HG02981 (cell line): ENCODE results near the gene ANO7.

Experiments
- ATAC-seq: cut with Tn5 transposase; IDR thresholded peaks from one replicate; pipeline ENCODE4 v1.9.1; 2021; ENCODE audit warnings: mild to moderate bottlenecking, moderate library complexity; ENCODE audit not compliant: unreplicated experiment

ANO7 gene, protein sequence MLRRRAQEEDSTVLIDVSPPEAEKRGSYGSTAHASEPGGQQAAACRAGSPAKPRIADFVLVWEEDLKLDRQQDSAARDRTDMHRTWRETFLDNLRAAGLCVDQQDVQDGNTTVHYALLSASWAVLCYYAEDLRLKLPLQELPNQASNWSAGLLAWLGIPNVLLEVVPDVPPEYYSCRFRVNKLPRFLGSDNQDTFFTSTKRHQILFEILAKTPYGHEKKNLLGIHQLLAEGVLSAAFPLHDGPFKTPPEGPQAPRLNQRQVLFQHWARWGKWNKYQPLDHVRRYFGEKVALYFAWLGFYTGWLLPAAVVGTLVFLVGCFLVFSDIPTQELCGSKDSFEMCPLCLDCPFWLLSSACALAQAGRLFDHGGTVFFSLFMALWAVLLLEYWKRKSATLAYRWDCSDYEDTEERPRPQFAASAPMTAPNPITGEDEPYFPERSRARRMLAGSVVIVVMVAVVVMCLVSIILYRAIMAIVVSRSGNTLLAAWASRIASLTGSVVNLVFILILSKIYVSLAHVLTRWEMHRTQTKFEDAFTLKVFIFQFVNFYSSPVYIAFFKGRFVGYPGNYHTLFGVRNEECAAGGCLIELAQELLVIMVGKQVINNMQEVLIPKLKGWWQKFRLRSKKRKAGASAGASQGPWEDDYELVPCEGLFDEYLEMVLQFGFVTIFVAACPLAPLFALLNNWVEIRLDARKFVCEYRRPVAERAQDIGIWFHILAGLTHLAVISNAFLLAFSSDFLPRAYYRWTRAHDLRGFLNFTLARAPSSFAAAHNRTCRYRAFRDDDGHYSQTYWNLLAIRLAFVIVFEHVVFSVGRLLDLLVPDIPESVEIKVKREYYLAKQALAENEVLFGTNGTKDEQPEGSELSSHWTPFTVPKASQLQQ

DNA sequence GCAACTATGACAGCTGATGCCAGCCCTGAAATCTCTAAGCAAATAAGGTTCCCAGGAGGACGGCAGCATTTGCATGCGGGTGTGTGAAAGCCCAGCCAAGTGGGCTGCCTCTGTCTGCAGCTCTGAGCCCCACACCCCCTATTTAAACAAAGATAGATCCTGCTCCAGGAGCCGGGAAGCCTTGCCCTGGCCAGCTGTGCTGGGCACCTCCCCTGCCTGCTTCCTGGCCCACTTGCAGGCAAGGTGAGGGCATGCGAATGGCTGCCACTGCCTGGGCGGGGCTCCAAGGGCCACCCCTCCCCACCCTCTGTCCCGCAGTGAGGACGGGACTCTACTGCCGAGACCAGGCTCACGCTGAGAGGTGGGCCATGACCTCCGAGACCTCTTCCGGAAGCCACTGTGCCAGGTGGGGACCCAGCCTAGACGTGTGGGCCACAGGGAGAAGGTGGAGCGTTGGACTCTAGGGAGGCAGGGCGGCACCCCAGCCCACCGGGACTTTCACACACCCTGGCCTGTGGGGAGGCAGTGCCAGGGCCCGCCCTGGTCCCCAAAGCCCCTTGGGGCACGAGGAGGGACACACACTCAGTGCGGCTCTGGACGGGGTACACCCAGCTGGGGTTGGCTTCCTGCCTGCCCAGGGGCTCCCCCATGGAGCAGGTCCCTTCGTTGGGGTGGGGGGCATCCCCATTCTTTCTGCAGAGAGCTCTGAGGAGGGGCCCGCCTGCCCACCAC lies at the start of gene ANO7:
Gene ANO7, plus strand, starts transcription at position 317 of the 732 bp plus-strand sequence. CDS start 1,387 bp downstream, outside the sequence.
- ATAC-seq, result no peak

DNA sequence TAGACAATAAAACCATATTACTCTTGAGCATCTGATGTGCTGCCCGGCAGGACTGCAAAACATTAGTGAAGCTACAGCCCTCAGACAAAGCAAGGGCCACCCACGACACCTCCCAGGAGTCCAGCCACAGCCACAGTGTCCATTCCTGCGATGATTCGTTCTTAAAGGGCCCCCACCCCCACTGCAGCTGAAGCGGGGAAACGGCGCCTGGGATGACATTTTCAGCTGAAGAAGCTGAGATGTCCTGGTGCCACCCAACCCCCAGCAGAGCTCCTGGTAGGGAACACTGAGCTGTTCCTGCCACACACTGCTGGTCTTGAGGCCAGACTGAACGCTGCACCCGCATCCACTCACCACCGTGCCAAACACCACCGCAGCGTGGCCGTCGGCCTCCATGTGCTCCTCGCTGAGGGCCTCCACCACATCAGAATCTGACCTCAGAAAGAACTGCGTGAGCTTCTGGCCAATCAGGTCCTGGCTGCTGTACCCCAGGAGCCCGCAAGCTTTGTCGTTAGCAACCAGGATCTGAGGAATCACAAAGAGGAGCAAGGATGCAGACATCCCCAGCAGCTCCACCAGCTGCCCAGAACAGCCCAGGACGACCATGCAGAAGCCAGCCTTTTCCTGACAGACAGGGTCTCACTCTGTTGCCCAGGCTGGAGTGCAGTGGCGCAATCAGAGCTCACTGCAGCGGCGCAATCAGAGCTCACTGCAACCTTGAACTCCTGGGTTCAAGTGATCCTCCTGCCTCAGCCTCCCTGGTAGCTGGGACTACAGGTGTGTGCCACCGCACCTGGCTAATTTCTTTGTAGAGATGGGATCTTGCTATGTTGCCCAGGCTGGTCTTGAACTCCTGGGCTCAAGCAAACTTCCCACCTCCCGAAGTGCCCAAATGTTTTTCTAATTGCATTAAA lies 48.7 kb upstream of the ANO7 start:
- ATAC-seq, result no peak

DNA sequence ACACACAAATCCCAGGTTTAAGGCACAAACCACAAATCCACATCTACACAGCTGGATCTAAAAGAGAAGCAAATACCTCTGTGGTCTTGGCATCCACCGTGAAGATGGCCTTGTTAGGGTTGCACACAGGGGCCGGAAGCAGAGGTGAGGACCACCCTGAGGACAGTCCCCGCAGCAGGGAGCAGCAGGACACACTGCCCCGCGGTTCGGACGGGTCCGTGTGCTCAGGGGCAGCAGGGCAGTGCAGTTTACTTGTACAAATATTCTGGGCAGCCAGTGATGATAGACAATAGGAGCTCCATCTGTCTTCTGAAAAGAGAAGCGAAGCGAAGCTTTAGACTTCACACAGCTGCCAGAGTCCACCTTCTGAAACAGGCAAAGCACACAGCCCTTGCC lies 48.0 kb upstream of the ANO7 start:
- ATAC-seq, result no peak

DNA sequence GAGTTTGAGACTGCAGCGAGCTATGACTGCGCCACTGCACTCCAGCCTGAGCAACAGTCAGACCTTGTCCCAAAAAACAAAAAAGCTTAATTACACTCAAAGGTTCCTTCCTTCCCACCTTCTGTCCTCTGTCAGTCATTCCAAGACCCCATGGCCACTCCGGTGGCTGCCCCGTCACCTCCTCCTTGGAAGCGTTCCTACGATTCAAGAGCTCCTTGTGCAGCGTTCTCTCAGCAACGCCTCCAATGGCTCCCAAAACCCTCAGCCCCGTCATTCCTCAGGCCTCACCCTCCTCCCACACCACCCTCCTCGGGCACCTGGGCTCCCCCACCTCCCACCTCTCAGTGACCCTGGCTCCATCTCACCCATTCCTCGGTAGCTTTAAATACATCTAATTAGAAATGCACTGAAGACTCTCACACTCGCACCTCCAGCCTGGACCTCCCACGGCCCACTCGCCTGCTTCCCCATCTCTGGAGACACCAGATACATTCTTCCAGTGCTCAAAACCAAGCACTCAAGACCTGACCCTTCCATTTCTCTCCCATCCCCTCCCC lies 47.2 kb upstream of the ANO7 start:
- ATAC-seq, result no peak

DNA sequence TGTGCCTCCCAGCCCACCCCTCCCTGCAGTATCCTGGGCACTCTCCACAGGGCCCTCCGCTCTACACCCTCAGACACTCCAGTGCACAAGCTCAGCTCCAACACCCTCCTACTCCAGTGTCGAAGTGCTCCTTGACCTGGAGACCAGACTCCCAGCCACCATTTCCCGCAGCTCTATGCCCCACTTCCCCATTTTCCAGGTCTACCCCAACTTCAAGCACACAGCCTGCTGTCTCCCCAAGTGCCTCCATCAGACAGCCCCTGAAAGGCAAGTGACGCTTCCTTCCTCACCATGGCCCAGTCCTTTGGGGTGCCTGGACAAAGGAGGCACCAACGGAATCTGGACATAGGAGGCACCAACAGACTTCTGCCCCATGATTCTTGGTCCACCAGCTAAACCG lies 46.4 kb upstream of the ANO7 start:
- no peak for ATAC-seq

DNA sequence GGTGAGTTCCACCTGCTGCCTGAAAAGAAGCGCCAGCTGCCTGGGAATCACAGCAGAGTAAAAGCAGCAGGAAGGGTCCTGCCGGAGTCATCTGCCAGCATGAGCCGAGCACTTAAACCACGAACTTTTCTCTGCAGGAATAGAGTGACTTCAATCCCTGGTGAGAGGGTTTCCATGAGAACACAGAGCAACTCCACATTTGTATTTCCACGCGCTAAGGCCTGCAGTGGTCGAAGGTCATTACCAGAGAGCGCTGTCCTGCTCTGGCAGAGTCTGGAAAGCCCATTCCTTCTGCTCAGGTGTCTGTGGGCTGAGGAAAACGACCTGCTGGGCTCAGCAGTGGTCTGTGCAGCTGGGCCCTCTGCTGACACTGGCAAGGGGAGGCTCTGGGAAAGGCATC lies 45.9 kb upstream of the ANO7 start:
- no peak for ATAC-seq

DNA sequence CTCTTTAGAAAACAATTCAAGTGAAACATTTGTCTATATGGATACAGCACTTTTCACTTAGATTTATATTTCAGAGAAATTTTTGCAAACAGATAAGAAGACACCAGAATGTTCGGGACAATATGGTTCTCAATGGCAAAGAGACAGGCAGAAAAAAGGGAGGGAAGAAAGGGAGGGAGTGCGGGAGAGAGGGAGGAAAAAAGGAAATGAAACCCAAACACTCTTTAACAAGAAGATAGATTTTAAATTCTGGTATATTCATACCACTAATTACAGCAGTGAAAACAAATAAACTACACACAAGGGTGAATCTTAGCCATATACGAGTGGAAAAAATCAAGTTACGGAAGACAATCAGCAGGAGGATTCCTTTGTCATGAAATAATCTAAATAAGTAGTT lies 42.2 kb upstream of the ANO7 start:
- ATAC-seq, result no peak

DNA sequence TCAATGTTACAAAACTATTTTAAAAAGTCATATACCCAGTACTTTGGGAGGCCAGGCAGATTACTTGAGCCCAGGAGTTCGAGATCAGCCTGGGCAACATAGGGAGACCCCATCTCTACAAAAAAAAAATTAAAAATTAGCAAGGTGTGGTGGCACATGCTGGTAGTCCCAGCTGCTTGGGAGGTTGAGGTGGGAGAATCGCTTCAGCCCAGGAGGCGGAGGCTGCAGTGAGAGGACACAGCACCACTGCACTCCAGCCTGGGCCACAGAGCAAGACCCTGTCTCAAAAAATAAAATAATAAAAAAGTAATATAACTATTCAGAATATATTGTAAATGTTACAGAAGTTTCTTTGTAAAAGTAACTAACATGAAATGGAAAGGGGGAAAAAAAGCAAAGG lies 41.1 kb upstream of the ANO7 start:
- no peak for ATAC-seq

DNA sequence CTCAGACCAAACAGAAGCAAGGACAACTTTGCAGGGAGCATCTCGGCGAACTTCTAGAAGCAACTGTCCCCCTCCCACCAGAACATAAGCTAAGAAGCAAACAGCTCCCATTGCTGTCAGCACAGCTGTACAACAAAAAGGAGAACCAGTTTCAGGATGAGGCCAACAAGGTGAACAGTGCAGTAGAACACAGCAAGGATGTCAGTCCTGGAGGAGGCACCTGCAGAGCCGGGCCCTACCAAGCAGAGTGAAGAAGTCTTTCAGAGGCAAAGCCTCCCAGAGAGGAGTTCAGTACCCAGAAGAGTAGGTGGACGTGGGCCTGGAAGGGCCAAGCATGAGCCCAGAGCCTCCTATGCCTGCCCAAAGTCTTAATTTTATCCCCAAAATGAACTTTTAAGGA lies 40.2 kb upstream of the ANO7 start:
- ATAC-seq, result no peak

DNA sequence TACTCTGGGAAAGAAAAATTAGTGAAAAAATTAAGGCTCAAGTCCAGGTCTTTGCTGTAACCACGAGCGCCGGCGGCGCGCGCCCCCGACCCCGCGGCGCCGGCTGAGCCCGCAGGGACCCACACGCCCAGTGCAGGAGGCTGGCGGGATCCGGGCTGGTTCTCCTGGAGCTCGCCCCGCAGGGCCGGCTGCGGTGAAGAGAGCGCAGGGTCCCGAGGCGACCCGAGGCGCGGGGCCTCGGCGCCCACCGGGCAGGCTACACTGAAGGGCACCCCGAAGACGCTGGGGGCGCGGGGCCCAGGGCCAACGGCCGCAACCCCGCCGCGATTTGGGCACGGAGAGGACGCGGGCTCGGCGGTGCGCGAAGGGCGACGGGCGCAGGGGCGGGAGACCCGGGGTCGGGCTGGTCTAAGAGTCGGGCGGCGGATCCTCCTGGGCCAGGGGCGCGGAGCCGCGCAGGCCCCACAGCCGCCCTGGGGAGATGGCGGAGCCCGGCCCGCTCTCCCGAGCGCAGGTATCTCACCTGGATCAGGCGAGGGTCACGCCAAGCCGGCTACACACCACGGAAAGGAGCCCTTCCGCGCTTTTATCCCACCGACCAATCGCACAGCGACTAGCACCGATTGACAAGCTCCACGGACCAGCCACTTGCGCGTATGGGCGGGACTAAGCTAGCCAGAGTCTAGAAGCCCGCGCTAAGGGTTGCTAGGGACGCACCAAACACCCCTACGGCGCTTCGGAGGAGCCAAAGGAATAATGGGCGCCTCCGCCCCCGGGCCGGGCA lies 39.4 kb upstream of the ANO7 start, which contains the start of gene PASK:
Gene PASK, minus strand, starts transcription at position 582 of the 784 bp plus-strand sequence. CDS start 6,440 bp downstream, outside the sequence.
- ATAC-seq, result peak; percentile 81

DNA sequence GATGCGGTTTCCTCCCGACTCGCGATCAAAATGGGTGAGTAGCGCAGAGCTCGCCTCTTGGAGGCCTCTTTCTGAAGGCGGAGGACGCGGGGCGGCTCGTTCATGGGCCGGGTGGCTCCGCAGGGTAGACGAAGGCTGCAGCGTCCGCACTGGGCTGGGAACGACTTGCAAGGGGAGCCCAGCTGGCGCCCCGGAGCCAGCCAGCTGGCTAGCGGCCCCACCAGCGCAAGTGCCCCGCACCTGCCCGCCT lies 38.9 kb upstream of the ANO7 start:
- peak; percentile 9 for ATAC-seq

DNA sequence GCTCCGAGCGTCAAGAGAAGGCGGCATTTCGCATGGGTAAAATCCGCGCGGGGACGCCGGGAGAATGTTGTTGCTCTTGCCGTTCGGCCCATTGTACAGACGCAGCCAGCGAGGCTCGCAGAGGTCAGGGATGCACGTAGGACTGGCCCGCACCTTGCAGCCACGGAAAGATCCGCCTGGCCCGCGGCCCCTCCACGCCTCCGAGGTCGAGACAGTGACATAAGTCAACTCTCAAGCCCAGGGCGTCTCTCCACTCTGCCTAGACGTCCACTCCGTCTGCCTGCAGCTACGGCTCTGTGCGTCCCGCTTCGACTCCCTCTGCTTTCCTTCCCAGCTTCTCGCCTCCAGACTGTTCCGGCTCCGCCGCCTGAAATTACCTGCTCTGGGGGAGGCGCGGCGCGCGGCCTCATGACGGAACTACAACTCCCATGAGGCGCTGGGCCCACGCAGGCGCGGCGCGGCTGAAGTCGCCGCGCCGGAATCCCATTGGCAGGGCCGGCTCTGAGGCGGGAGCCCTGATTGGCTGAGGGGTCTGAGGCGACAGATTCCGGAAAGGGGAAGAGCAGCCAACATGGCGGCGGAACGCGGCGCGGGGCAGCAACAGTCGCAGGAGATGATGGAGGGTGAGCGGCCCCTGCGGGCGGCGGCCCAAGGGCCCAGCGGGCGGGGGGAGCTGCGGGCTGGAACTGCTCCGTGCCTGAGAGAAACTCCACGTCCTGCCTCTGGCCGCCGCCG lies 38.4 kb upstream of the ANO7 start, which contains the start of gene PPP1R7:
Gene PPP1R7, plus strand, starts transcription at position 543 of the 735 bp plus-strand sequence. Its CDS starts 29 bp downstream, at position 572.
- ATAC-seq, result peak; percentile 71

DNA sequence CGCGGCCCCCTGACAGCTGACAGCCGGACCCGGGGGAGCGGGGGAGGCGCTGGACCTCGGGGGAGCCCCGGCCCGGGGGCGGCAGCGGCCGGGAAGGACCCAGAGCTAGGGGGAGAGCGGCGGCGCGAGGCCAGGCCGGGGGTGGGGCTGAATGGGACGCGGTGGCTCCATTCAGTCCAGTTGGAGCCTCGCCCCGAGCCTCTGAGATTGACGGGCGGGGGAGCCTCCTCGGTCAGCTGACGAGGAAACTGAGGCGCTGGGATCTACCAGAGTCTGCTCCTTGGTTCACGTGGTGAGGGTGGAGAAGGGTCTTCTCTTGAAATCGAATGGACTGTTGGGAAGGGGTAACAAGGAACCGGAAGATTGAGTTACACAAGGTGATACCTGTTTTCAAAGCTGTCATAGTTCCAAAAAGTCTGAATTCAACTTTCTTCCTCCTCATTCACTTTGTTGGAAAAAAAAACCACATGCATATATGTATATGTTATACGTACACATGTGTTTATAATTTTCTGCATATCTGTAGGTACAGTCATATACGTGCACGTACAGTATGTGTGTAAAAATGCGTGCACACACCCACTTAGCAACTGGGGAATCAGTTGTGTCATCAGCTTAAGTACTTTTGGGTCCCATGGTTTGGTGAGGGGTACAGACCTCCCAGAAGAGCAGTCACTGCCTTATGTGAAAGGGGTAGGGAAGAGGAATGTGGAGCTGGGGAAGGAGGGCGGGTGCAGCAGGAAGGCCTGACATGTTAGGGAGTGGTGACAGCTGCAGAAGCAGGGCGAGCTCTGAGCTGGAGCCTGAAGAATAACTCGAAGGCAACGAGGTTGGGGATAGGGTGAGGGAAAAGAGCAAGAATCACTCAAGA lies 37.6 kb upstream of the ANO7 start:
- ATAC-seq, result no peak

DNA sequence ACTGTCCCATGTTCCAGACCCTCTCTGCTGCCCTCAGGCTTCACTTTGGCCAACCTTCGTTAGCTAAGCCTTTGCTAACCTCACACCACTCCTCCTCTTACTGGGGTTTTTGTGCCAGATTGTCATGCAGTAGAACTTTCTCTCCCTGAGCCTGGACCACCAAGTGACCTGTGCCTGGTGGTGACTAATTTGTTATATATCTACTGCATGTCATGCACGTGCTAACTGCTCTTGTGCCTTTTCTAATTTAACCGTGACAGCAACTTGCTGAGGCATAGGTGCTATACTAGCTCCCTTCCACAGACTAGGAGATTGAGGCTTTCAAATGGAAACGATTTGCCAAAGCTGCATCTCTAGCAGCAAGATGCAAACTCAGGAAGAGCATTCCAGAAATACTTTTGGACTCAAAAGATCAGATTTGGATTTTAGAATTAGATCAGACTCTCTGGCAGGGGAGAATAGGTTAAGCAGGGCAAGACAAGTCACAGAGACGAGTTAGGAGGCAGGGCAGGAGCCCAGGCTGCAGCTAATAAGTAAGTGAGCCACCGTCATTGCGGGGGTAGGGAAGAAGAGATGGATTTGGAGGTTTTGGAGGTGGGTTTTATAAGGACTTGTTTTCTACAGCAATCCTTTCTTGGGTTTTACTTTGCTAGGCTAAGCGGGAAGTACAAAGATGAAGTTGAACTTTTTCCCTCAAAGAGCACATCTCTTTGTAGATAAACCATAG lies 36.4 kb upstream of the ANO7 start:
- no peak for ATAC-seq

DNA sequence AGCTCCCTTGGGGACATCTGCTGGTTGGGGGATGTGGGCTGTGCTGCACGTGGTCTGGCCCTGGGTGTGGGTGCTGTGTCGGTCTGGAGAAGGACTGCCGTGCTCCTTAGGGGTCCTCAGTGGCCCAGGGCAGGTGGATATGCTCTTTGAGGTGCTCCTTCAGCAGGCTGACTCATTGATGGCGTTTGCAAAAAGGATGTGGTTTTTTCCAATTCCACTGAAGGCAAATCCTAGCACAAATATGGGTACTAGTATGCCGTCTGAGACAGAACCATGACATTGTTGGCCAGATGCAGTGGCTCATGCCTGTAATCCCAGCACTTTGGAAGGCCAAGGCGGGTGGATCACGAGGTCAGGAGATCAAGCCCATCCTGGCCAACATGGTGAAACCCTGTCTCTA lies 34.9 kb upstream of the ANO7 start:
- ATAC-seq, result no peak

DNA sequence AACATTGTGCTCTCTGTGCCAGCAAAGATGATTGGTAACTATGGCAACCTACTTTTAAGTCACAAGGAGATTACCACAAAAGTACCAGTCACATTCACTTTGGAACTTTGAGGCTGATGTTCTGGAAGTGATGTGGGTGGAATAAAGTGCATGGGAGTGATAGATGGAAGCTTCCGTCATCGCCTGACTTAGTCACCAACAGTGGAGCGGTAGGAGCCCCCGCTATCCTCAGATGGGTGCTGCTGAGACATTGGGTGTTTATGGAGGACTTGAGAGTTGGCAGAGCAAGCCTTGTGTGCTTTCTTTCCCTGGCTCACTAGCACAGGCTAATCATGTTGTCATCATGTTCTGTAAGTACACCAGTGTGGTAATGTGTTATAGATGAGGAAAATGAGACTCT lies 33.6 kb upstream of the ANO7 start:
- ATAC-seq, result no peak

DNA sequence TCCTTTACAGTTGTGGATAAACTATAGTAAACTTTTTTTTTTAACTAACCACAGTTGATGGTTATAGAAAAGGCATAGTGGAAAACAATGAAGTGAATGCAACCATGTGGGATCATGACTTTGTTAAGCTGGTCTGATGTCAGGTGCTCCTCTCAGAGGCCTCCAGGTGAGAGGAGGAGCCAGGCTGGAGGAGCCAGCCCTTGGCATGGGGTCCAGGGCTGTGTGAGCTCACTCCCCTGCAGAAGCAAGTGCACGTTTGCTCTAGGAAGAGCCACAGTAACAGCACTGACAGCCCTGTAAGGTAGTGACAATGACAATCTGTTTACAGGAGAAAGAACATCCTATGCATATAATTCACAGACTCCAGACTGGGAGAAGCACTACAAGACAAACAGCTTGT lies 32.5 kb upstream of the ANO7 start:
- no peak for ATAC-seq
